ENCODE results near the gene RPL39L.

GRCh38 chr3:187150599-187150998, 11.3 kb upstream of the RPL39L start:
- TF ChIP-seq, protein P1, sequence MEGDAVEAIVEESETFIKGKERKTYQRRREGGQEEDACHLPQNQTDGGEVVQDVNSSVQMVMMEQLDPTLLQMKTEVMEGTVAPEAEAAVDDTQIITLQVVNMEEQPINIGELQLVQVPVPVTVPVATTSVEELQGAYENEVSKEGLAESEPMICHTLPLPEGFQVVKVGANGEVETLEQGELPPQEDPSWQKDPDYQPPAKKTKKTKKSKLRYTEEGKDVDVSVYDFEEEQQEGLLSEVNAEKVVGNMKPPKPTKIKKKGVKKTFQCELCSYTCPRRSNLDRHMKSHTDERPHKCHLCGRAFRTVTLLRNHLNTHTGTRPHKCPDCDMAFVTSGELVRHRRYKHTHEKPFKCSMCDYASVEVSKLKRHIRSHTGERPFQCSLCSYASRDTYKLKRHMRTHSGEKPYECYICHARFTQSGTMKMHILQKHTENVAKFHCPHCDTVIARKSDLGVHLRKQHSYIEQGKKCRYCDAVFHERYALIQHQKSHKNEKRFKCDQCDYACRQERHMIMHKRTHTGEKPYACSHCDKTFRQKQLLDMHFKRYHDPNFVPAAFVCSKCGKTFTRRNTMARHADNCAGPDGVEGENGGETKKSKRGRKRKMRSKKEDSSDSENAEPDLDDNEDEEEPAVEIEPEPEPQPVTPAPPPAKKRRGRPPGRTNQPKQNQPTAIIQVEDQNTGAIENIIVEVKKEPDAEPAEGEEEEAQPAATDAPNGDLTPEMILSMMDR (IDR thresholded peaks at IDR 0.05; ENCODE audit: low read depth, low read length, poor library complexity, severe bottlenecking): peak; percentile 64
- no peak for TF ChIP-seq EZH2phosphoT487 (IDR thresholded peaks at IDR 0.05; ENCODE audit: borderline replicate concordance, low read length)

Measured in DOHH2 (cell line).